Kidney epithelial cell (primary cell): ENCODE data around the gene GTSE1. TPM values are rescaled to one million over a fixed set of nuclear protein-coding genes. Genes with fewer than 3 reads are reported as not detected.

Experiments used
- DNase-seq: peaks from one replicate; pipeline ENCODE4 v3.0.0-alpha.2; 2010; ENCODE audit warnings: low read depth
- H3K27me3 ChIP-seq: 2 replicates; pipeline ENCODE4 v1.6.0; 2011; ENCODE audit warnings: low read length; ENCODE audit not compliant: control insufficient read depth, insufficient read depth
- H3K36me3 ChIP-seq: 2 replicates; pipeline ENCODE4 v1.5.1; 2011; ENCODE audit warnings: low read length; ENCODE audit not compliant: control insufficient read depth, insufficient read depth
- H3K4me3 ChIP-seq: 2 replicates; pipeline ENCODE4 v1.5.1; 2011; ENCODE audit warnings: low read depth, mild to moderate bottlenecking, control low read depth, low read length
- CTCF ChIP-seq: IDR thresholded peaks from 2 replicates; pipeline ENCODE4 v1.5.1; 2011; ENCODE audit warnings: mild to moderate bottlenecking, moderate library complexity, low read length, control low read depth, inconsistent platforms; ENCODE audit not compliant: insufficient read depth, poor library complexity, severe bottlenecking
- total RNA-seq: library from RNA; depleted of rRNA; stranded (reverse); fragments of >200 nt; gene quantifications from 2 replicates; pipeline ENCODE4 v1.2.3, GENCODE V29; 2015

The GTSE1 gene
- total RNA-seq, 1 donor from 2014 or later = 3.8 TPM

- DNase-seq = no peak
- no peaks in the 10 kb centered on the region for H3K36me3 ChIP-seq
- TF ChIP-seq CTCF = no peak
- H3K27me3 ChIP-seq = no peaks in the 10 kb centered on the region
- H3K4me3 ChIP-seq = no peak overlapping the region
Observed at GRCh38 chr22:46251816-46252380, 44.8 kb upstream of the GTSE1 start.

- DNase-seq = no peak
- no peak for TF ChIP-seq CTCF
- H3K27me3 ChIP-seq = no peaks in the 10 kb centered on the region
- no peak overlapping the region for H3K4me3 ChIP-seq
- no peaks in the 10 kb centered on the region for H3K36me3 ChIP-seq
Observed at GRCh38 chr22:46256358-46256958, 40.2 kb upstream of the GTSE1 start.

GRCh38 chr22:46259374-46259773, 37.3 kb upstream of the GTSE1 start:
- Histone ChIP-seq H3K27me3 (peaks cover 11% of the 10 kb centered on the region), H3K36me3 (no peaks in the 10 kb centered on the region), H3K4me3 (no peak overlapping the region)
- no peak for TF ChIP-seq CTCF
- no peak for DNase-seq

- no peak for TF ChIP-seq CTCF
- no peak for DNase-seq
- H3K36me3 ChIP-seq = no peaks in the 10 kb centered on the region
- peaks cover 11% of the 10 kb centered on the region for H3K27me3 ChIP-seq
- no peak overlapping the region for H3K4me3 ChIP-seq
Observed at GRCh38 chr22:46260038-46260437, 36.6 kb upstream of the GTSE1 start.

GRCh38 chr22:46262449-46263215, 34.0 kb upstream of the GTSE1 start:
- no peak for DNase-seq
- Histone ChIP-seq H3K4me3 (no peak overlapping the region), H3K27me3 (peaks cover 11% of the 10 kb centered on the region), H3K36me3 (no peaks in the 10 kb centered on the region)
- TF ChIP-seq CTCF = peak; percentile 38
